NCI-H2196 (cell line): Measurements from ENCODE around the gene FBXO34.
"Not testable (repeated sequence)": the region's sequence is repeated elsewhere in the genome, so short reads cannot be mapped to it uniquely, and the experiment has no call there.

ENCODE experiments used
- DNase-seq: peaks from one replicate; lab custom pipeline; 2025; ENCODE audit not compliant: unreplicated experiment; lab: John Stamatoyannopoulos, UW

The FBXO34 gene

GRCh38 chr14:55377236-55377635, 106.0 kb downstream of the FBXO34 start:
- DNase-seq, result no peak

GRCh38 chr14:55381040-55381439, 109.8 kb downstream of the FBXO34 start:
- no peak for DNase-seq

GRCh38 chr14:55381561-55381960, 110.3 kb downstream of the FBXO34 start:
- DNase-seq, result no peak

- DNase-seq, result no peak
Measured at GRCh38 chr14:55382483-55382882, 111.3 kb downstream of the FBXO34 start.

- not testable (repeated sequence) for DNase-seq
Measured at GRCh38 chr14:55383056-55383466, 111.8 kb downstream of the FBXO34 start.

- no peak for DNase-seq
Measured at GRCh38 chr14:55383541-55384140, 112.4 kb downstream of the FBXO34 start.

- no peak for DNase-seq
Measured at GRCh38 chr14:55384536-55384935, 113.3 kb downstream of the FBXO34 start.

GRCh38 chr14:55386037-55386808, 115.0 kb downstream of the FBXO34 start:
- no peak for DNase-seq

- no peak for DNase-seq
Measured at GRCh38 chr14:55387121-55387520, 115.9 kb downstream of the FBXO34 start.

- DNase-seq, result no peak
Measured at GRCh38 chr14:55388160-55388559, 116.9 kb downstream of the FBXO34 start.

- DNase-seq, result no peak
Measured at GRCh38 chr14:55389330-55389729, 118.1 kb downstream of the FBXO34 start.

GRCh38 chr14:55398679-55399078, 127.5 kb downstream of the FBXO34 start:
- DNase-seq, result no peak

- no peak for DNase-seq
Measured at GRCh38 chr14:55399183-55399582, 128.0 kb downstream of the FBXO34 start.

- no peak for DNase-seq
Measured at GRCh38 chr14:55399852-55400251, 128.6 kb downstream of the FBXO34 start.

- no peak for DNase-seq
Measured at GRCh38 chr14:55401751-55402150, 130.5 kb downstream of the FBXO34 start.
